Measurements from ENCODE around the gene LMNTD1. TPM values are rescaled to one million over a fixed set of nuclear protein-coding genes. Genes with fewer than 3 reads are reported as not detected.

Gene LMNTD1, protein sequence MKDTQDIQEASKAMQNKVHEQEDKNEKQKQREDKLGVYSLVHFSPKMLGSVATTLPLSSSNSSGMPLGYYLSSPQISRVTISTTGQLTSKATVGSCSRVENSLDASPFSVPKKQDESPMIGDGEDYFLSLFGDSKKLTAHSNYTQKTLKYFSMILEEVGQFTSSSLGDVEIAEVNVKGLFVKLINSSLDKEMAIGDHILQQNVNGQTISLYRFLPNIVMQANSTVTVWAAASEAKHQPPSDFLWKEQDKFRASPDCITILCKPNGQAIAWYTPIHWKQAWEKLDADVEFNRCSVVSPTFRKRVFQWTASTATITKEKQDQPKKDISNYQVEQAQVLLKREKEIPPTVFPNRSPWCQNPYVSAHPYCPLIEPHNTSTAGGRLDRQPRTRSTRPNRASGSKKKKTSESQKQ
- total RNA-seq = 0.45 TPM in 1 of 2 replicates, not detected in the other

GRCh38 chr12:25553098-25553497, at the start of gene LMNTD1:
Gene LMNTD1, minus strand, starts transcription at chr12:25553283. Its CDS starts 324 bp downstream, at chr12:25552959.

Measured in endothelial cell of coronary artery (primary cell).